GM12878 (cell line): ENCODE measurements around the gene PEX5. TPM values are rescaled to one million over a fixed set of nuclear protein-coding genes. Genes with fewer than 3 reads are reported as not detected.

Experiments
- ATAC-seq: fragments of 200-7000 bp; cut with Tn5 transposase; 3 replicates; pipeline ENCODE4 v1.9.1; 2020; ENCODE audit warnings: mild to moderate bottlenecking, moderate library complexity
- BruUV-seq: library from RNA; stranded (reverse); fragments of 400-500 nt; replicated peaks from 2 replicates; lab custom pipeline; 2021; lab: Mats Ljungman, UMichigan
- CTCF ChIA-PET: fragments of 300-600 bp; sonication (Branson Sonifier 250); formaldehyde crosslinking; extraction: SDS; loops from one replicate; lab custom pipeline; 2021; ENCODE audit warnings: inconsistent platforms; lab: Yijun Ruan, JAX
- POLR2A ChIA-PET: fragments of 350-600 bp; formaldehyde crosslinking; extraction: SDS; loops from one replicate; lab custom pipeline; 2021; ENCODE audit warnings: inconsistent platforms; lab: Charles Lee
- RAD21 ChIA-PET: fragments of 300-600 bp; sonication (Branson Sonifier 250); formaldehyde crosslinking; loops from one replicate; lab custom pipeline; 2023; ENCODE audit warnings: antibody characterized with exemption; ENCODE audit not compliant: unreplicated experiment; lab: Charles Lee
- SMC1A ChIA-PET: fragments of 300-600 bp; sonication (Branson Sonifier 250); formaldehyde crosslinking; loops from one replicate; lab custom pipeline; 2023; ENCODE audit not compliant: unreplicated experiment, uncharacterized antibody; lab: Charles Lee
- DNase-seq: peaks from one replicate; pipeline ENCODE4 v3.0.0-alpha.2; 2011; ENCODE audit warnings: low read depth, low spot score
- FAIRE-seq: peaks from 3 replicates; lab custom pipeline; 2011; peaks lifted over from hg19 to GRCh38; lab: Jason Lieb, UNC
- H2AFZ ChIP-seq: 2 replicates; pipeline ENCODE4 v1.6.0; 2011; ENCODE audit warnings: low read depth, low read length, control low read depth; ENCODE audit not compliant: control insufficient read depth
- H3K27ac ChIP-seq: 2 replicates; pipeline ENCODE4 v1.5.1; 2011; ENCODE audit warnings: control low read depth; ENCODE audit not compliant: control insufficient read depth, insufficient read depth
- H3K27me3 ChIP-seq, 2 experiments: replicated peaks in 1 of 2; 2 replicates each; pipeline versions ENCODE4 v1.6.0 to v1.6.1; 2011; ENCODE audit warnings: low read length in 1 of 2; ENCODE audit not compliant: control insufficient read depth in 2 of 2, insufficient read depth in 2 of 2
- H3K36me3 ChIP-seq, 2 experiments: 2 replicates each; pipeline ENCODE4 v1.5.1; 2011; ENCODE audit warnings: low read length in 1 of 2; ENCODE audit not compliant: control insufficient read depth in 2 of 2, insufficient read depth in 2 of 2
- H3K4me1 ChIP-seq: 2 replicates; pipeline ENCODE4 v1.6.1; 2011; ENCODE audit warnings: mild to moderate bottlenecking, low read length, moderate library complexity, mixed read lengths; ENCODE audit not compliant: control insufficient read depth, insufficient read depth
- H3K4me2 ChIP-seq: 2 replicates; pipeline ENCODE4 v1.6.0; 2011; ENCODE audit warnings: control low read depth; ENCODE audit not compliant: control insufficient read depth, insufficient read depth
- H3K4me3 ChIP-seq: fragments of 200-600 bp; sonication (generic); 2 replicates; pipeline ENCODE4 v1.5.1; 2016
- H3K79me2 ChIP-seq: 2 replicates; pipeline ENCODE4 v1.6.0; 2011; ENCODE audit warnings: low read length; ENCODE audit not compliant: control insufficient read depth, insufficient read depth
- H3K9ac ChIP-seq: 2 replicates; pipeline ENCODE4 v1.8.0; 2011; ENCODE audit warnings: low read length, control low read depth, mixed read lengths; ENCODE audit not compliant: control insufficient read depth, insufficient read depth
- H3K9me3 ChIP-seq: replicated peaks from 3 replicates; pipeline ENCODE4 v1.5.1; 2011; ENCODE audit warnings: mild to moderate bottlenecking, low read length; ENCODE audit not compliant: control insufficient read depth, insufficient read depth
- H4K20me1 ChIP-seq: 2 replicates; pipeline ENCODE4 v1.6.0; 2011; ENCODE audit not compliant: control insufficient read depth, insufficient read depth
- EZH2 ChIP-seq: IDR thresholded peaks from 2 replicates; pipeline ENCODE4 v1.6.1; 2012; ENCODE audit warnings: low read depth, mild to moderate bottlenecking, control low read depth, inconsistent platforms, low read length, borderline replicate concordance; ENCODE audit not compliant: control insufficient read depth
- FOS ChIP-seq: IDR thresholded peaks from 3 replicates; pipeline ENCODE4 v1.6.1; 2011; ENCODE audit warnings: borderline replicate concordance; ENCODE audit not compliant: insufficient read length; ENCODE audit errors: extremely low read depth
- HDAC6 ChIP-seq: fragments of 200-600 bp; sonication (generic); IDR thresholded peaks from one replicate; pipeline ENCODE4 v1.8.0; 2017; ENCODE audit warnings: antibody characterized with exemption; ENCODE audit not compliant: unreplicated experiment
- JUNB ChIP-seq: IDR thresholded peaks from 2 replicates; pipeline ENCODE4 v1.6.1; 2016; ENCODE audit warnings: antibody characterized with exemption, mild to moderate bottlenecking
- KAT2A ChIP-seq: conservative IDR thresholded peaks from 2 replicates; pipeline ENCODE4 v1.6.1; 2011; ENCODE audit warnings: low read depth, low read length; ENCODE audit not compliant: control insufficient read depth
- KLF5 ChIP-seq: fragments of 450-650 bp; IDR thresholded peaks from 2 replicates; pipeline ENCODE4 v1.6.1; 2014; ENCODE audit warnings: mild to moderate bottlenecking; ENCODE audit not compliant: partially characterized antibody
- MTA2 ChIP-seq: fragments of 450-650 bp; IDR thresholded peaks from 2 replicates; pipeline ENCODE4 v1.6.1; 2016; ENCODE audit warnings: low read depth, mild to moderate bottlenecking, moderate library complexity
- MYB ChIP-seq: fragments of 150-350 bp; IDR thresholded peaks from 2 replicates; pipeline ENCODE4 v1.6.1; 2014; ENCODE audit warnings: mild to moderate bottlenecking, low read depth, low read length, borderline replicate concordance
- NR2F1 ChIP-seq: fragments of 450-650 bp; conservative IDR thresholded peaks from 2 replicates; pipeline ENCODE4 v1.6.1; 2017; ENCODE audit warnings: mild to moderate bottlenecking
- RBBP5 ChIP-seq: fragments of 200-600 bp; sonication (generic); conservative IDR thresholded peaks from 2 replicates; pipeline ENCODE4 v1.6.1; 2016
- RFX5 ChIP-seq: IDR thresholded peaks from 2 replicates; pipeline ENCODE4 v1.6.1; 2011; ENCODE audit warnings: low read depth, low read length, improper control_type of control experiment
- RUNX3 ChIP-seq: IDR thresholded peaks from 2 replicates; pipeline ENCODE4 v1.6.1; 2012; ENCODE audit warnings: low read length, inconsistent platforms
- SMC3 ChIP-seq: IDR thresholded peaks from 2 replicates; pipeline ENCODE4 v1.6.1; 2011; ENCODE audit warnings: low read length, improper control_type of control experiment, borderline replicate concordance
- YY1 ChIP-seq: IDR thresholded peaks from 2 replicates; pipeline ENCODE4 v1.6.1; 2011; ENCODE audit warnings: low read depth, mild to moderate bottlenecking, low read length
- ZNF217 ChIP-seq: fragments of 450-650 bp; IDR thresholded peaks from 2 replicates; pipeline ENCODE4 v1.6.1; 2017; ENCODE audit warnings: antibody characterized with exemption, mild to moderate bottlenecking
- ZSCAN29 ChIP-seq: fragments of 450-650 bp; IDR thresholded peaks from 2 replicates; pipeline ENCODE4 v1.6.1; 2017; ENCODE audit warnings: mild to moderate bottlenecking, moderate library complexity
- WGBS: methylation state at CpG from one replicate; pipeline ENCODE4 v1.1.6; 2016; ENCODE audit warnings: low lambda C conversion rate; ENCODE audit not compliant: insufficient replicate concordance, insufficient coverage; ENCODE audit errors: missing lambda C conversion rate; 5-methylcytosine and 5-hydroxymethylcytosine counted together
- in situ Hi-C: fragments of 300-500 bp; cut with MboI; formaldehyde crosslinking; loops from 9 replicates; pipeline ENCODE4 v1.14.3; 2018; ENCODE audit warnings: mixed read lengths
- intact Hi-C: fragments of 100-400 bp; cut with micrococcal nuclease; formaldehyde crosslinking; loops from one replicate; pipeline ENCODE4 v1.14.2; 2022; ENCODE audit not compliant: unreplicated experiment
- polyA plus RNA-seq, 11 experiments: library from polyadenylated mRNA; depleted of rRNA in 4 of 11; unstranded in 6 of 11; stranded (reverse) in 5 of 11; fragments of >200 nt; fragmentation: Nextera tagmentation in 4 of 11; fragmentation: Illumina TruSeq in 1 of 11; extraction: Ambion mirVana in 4 of 11; extraction: Trizol in 1 of 11; gene quantifications; 1 replicate in 1 of 11; 2 replicates in 10 of 11; pipeline versions ENCODE4 v1.2.1 to v1.2.3, GENCODE V29; 2011 to 2016; ENCODE audit warnings: inconsistent platforms in 2 of 11, missing spikeins in 2 of 11, low read depth in 1 of 11
- total RNA-seq, 4 experiments: library from RNA; depleted of rRNA in 3 of 4; stranded (reverse); fragments of >200 nt in 3 of 4; fragmentation: Illumina TruSeq in 1 of 4; extraction: Trizol in 1 of 4; gene quantifications; 2 replicates each; pipeline versions ENCODE4 v1.2.1 to v1.2.3, GENCODE V29; 2013 to 2021
- TF ChIP-seq, protein P1 (sequence below): IDR thresholded peaks from 2 replicates; pipeline ENCODE4 v1.6.1; 2012; ENCODE audit warnings: low read depth, low read length, improper control_type of control experiment
- TF ChIP-seq, protein P2 (sequence below): IDR thresholded peaks from 2 replicates; pipeline ENCODE4 v1.6.1; 2011; ENCODE audit warnings: low read depth, low read length, improper control_type of control experiment, borderline replicate concordance

The PEX5 gene
- total and polyA plus RNA-seq, 10 of the 15 experiments (the other 5 are each of a cell fraction or from before 2014, with no cell fraction given), result 1.3 to 31.9 (median 13.1) TPM

DNA sequence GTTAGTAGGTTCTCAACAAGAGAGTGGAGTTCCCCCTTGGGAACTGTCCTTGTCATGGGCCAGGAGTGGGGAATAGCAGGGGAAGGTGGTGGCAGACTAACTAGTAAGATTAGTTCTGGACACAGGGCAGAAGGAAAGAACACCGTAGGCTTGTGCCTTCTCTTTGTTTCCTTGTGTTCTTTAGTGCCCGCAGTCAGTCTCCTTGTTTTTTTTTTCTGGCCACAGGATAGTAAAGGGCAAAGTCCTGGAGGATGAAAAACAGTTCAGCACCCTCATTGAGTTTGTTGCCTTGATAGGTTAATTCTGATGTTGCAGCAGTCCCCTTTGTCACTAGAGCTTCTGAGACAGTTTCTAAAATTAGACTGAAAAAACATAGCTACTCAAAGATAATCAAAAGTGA lies 8.4 kb downstream of the PEX5 start:
- H3K36me3 ChIP-seq, result peaks cover 5 to 14% of the 10 kb centered on the region in 2 experiments; a peak in 3 of 4 replicates
- TF ChIP-seq, protein P1, sequence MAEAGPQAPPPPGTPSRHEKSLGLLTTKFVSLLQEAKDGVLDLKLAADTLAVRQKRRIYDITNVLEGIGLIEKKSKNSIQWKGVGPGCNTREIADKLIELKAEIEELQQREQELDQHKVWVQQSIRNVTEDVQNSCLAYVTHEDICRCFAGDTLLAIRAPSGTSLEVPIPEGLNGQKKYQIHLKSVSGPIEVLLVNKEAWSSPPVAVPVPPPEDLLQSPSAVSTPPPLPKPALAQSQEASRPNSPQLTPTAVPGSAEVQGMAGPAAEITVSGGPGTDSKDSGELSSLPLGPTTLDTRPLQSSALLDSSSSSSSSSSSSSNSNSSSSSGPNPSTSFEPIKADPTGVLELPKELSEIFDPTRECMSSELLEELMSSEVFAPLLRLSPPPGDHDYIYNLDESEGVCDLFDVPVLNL, result no peak
- no peak for TF ChIP-seq NR2F1
- no peak for TF ChIP-seq MTA2
- no peak for FAIRE-seq
- H3K9me3 ChIP-seq, result no peaks in the 10 kb centered on the region
- in situ Hi-C loops, result no loop called here
- DNase-seq, result no peak
- H3K9ac ChIP-seq, result no peak overlapping the region
- H3K4me2 ChIP-seq, result no peak overlapping the region
- ChIA-PET POLR2A (no interaction called here), SMC1A (no interaction called here), RAD21 (no interaction called here), CTCF (interaction anchor here (0.6 kb wide), 1 partner anchor 181 kb away, joined by 3 read pairs; no protein-coding TSS in a partner anchor)
- H2AFZ ChIP-seq, result no peak overlapping the region
- no peaks in the 10 kb centered on the region for H3K27me3 ChIP-seq
- H3K4me3 ChIP-seq, result no peak overlapping the region
- no peaks in the 10 kb centered on the region for H3K79me2 ChIP-seq
- H3K27ac ChIP-seq, result no peak overlapping the region
- WGBS, result 95% methylated on average over 2 of the region's 2 CpGs
- no TSS peak for BruUV-seq
- H4K20me1 ChIP-seq, result no peaks in the 10 kb centered on the region
- ATAC-seq, result no peak
- intact Hi-C loops, result no loop called here
- no peaks in the 10 kb centered on the region for H3K4me1 ChIP-seq

DNA sequence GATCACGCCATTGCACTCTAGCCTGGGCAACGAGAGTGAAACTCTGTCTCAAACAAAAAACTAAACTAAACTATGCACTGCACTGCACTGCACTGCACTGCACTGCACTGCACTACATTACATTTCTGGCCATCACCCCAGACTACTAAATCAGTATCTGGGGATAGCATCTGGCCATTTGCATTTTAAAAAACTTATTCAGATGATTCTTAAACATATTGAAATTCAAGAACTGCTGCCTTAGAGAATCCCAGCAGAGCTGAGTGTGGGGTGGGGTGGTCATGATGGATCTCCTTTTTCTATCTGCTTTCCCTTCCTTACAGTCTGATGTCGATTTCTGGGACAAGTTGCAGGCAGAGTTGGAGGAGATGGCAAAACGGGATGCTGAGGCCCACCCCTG lies 13.6 kb downstream of the PEX5 start:
- BruUV-seq, result no TSS peak
- in situ Hi-C loops, result no loop called here
- POLR2A ChIA-PET, result interaction anchor here (0.6 kb wide), 1 partner anchor 23 kb away, joined by 3 read pairs; no protein-coding TSS in a partner anchor
- no peak for DNase-seq
- H3K27me3 ChIP-seq, result no peaks in the 10 kb centered on the region
- ATAC-seq, result no peak
- intact Hi-C loops, result no loop called here
- H3K4me2 ChIP-seq, result no peak overlapping the region
- no peak overlapping the region for H3K9ac ChIP-seq
- H3K27ac ChIP-seq, result no peak overlapping the region
- RAD21 ChIA-PET, result no interaction called here
- 97% methylated on average over 4 of the region's 4 CpGs for WGBS
- H3K4me1 ChIP-seq, result no peaks in the 10 kb centered on the region
- CTCF ChIA-PET, result no interaction called here
- peaks cover 5 to 16% of the 10 kb centered on the region in 2 experiments for H3K36me3 ChIP-seq
- no peak overlapping the region for H3K4me3 ChIP-seq
- SMC1A ChIA-PET, result no interaction called here
- H2AFZ ChIP-seq, result no peak overlapping the region
- H3K9me3 ChIP-seq, result no peaks in the 10 kb centered on the region
- H3K79me2 ChIP-seq, result no peaks in the 10 kb centered on the region
- no peaks in the 10 kb centered on the region for H4K20me1 ChIP-seq
- FAIRE-seq, result no peak
- TF ChIP-seq RFX5 (no peak), YY1 (no peak), ZNF217 (no peak), KLF5 (no peak), RUNX3 (no peak), ZSCAN29 (no peak), FOS (no peak), JUNB (no peak), HDAC6 (no peak), RBBP5 (no peak), MYB (no peak), KAT2A (no peak), SMC3 (no peak), EZH2 (no peak)
- TF ChIP-seq, protein P2, sequence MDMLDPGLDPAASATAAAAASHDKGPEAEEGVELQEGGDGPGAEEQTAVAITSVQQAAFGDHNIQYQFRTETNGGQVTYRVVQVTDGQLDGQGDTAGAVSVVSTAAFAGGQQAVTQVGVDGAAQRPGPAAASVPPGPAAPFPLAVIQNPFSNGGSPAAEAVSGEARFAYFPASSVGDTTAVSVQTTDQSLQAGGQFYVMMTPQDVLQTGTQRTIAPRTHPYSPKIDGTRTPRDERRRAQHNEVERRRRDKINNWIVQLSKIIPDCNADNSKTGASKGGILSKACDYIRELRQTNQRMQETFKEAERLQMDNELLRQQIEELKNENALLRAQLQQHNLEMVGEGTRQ, result no peak
